H1 (cell line): ENCODE results near the gene TMEM161A. TPM values are rescaled to one million over a fixed set of nuclear protein-coding genes. Genes with fewer than 3 reads are reported as not detected.
A peak's percentile ranks its signal among the peaks of the same experiment; 100 is the strongest.
"Not testable (repeated sequence)": the region's sequence is repeated elsewhere in the genome, so short reads cannot be mapped to it uniquely, and the experiment has no call there.

Source experiments
- CTCF ChIA-PET: fragments of 300-600 bp; sonication (Branson Sonifier 250); formaldehyde crosslinking; loops from one replicate; lab custom pipeline; 2021; ENCODE audit not compliant: partially characterized antibody; lab: Charles Lee
- POLR2A ChIA-PET: fragments of 300-600 bp; sonication (Branson Sonifier 250); formaldehyde crosslinking; loops from one replicate; lab custom pipeline; 2021; ENCODE audit warnings: inconsistent platforms; ENCODE audit not compliant: partially characterized antibody; lab: Charles Lee
- DNase-seq, 2 experiments: peaks; one replicate each; pipeline versions ENCODE4 v3.0.0 to v3.0.0-alpha.2; 2010 to 2022; ENCODE audit warnings: low spot score in 2 of 2, low read depth in 1 of 2, mixed read lengths in 1 of 2
- FAIRE-seq: peaks from 2 replicates; lab custom pipeline; 2011; peaks lifted over from hg19 to GRCh38; lab: Jason Lieb, UNC
- H2AFZ ChIP-seq: 2 replicates; pipeline ENCODE4 v1.8.1; 2012; ENCODE audit warnings: low read length, inconsistent platforms
- H2AK5ac ChIP-seq: 2 replicates; pipeline ENCODE4 v1.6.1; 2013; ENCODE audit warnings: low read depth, low read length
- H2BK120ac ChIP-seq: replicated peaks from 2 replicates; pipeline ENCODE3; 2013; ENCODE audit warnings: low read depth, low read length, inconsistent platforms
- H2BK12ac ChIP-seq: 2 replicates; pipeline ENCODE4 v1.6.1; 2013; ENCODE audit warnings: low read depth, low read length
- H2BK15ac ChIP-seq: 2 replicates; pipeline ENCODE4 v1.6.1; 2013; ENCODE audit warnings: low read length
- H2BK20ac ChIP-seq: 2 replicates; pipeline ENCODE4 v1.6.1; 2013; ENCODE audit warnings: low read length
- H2BK5ac ChIP-seq: 2 replicates; pipeline ENCODE4 v1.6.1; 2013; ENCODE audit warnings: low read depth, low read length
- H3K14ac ChIP-seq: 2 replicates; pipeline ENCODE4 v1.6.1; 2013; ENCODE audit warnings: inconsistent platforms; ENCODE audit not compliant: insufficient read length
- H3K18ac ChIP-seq: 2 replicates; pipeline ENCODE4 v1.6.1; 2013; ENCODE audit warnings: low read length; ENCODE audit errors: extremely low read depth
- H3K23ac ChIP-seq: 2 replicates; pipeline ENCODE4 v1.6.1; 2013; ENCODE audit warnings: inconsistent platforms; ENCODE audit not compliant: insufficient read length
- H3K23me2 ChIP-seq: 2 replicates; pipeline ENCODE4 v1.6.1; 2013; ENCODE audit warnings: low read depth, low read length
- H3K27ac ChIP-seq: 2 replicates; pipeline ENCODE4 v1.6.1; 2011; ENCODE audit warnings: low read depth, low read length, inconsistent platforms
- H3K27me3 ChIP-seq, 4 experiments: replicated peaks in 1 of 4; 1 replicate in 1 of 4; 2 replicates in 3 of 4; pipeline versions ENCODE4 v1.6.1 to v1.8.1; 2011 to 2013; ENCODE audit warnings: low read length in 3 of 4, mild to moderate bottlenecking in 3 of 4, inconsistent platforms in 2 of 4, mixed read lengths in 2 of 4, moderate library complexity in 1 of 4; ENCODE audit not compliant: control insufficient read depth in 3 of 4, insufficient read depth in 3 of 4; ENCODE audit errors: extremely low read depth in 1 of 4
- H3K36me3 ChIP-seq, 4 experiments: 2 replicates each; pipeline versions ENCODE4 v1.6.1 to v1.8.1; 2011 to 2013; ENCODE audit warnings: mild to moderate bottlenecking in 4 of 4, low read length in 3 of 4, moderate library complexity in 2 of 4, control low read depth in 1 of 4, inconsistent platforms in 1 of 4; ENCODE audit not compliant: insufficient read depth in 4 of 4, control insufficient read depth in 2 of 4
- H3K4ac ChIP-seq: replicated peaks from 2 replicates; pipeline ENCODE3; 2013; ENCODE audit warnings: low read length, low read depth, mixed read lengths, inconsistent platforms; ENCODE audit not compliant: insufficient read length
- H3K4me1 ChIP-seq, 4 experiments: replicated peaks in 1 of 4; 1 replicate in 1 of 4; 2 replicates in 3 of 4; pipeline versions ENCODE4 v1.6.1 to v1.8.1; 2011 to 2013; ENCODE audit warnings: low read length in 3 of 4, inconsistent platforms in 2 of 4, mixed read lengths in 1 of 4; ENCODE audit not compliant: insufficient read depth in 4 of 4, control insufficient read depth in 3 of 4
- H3K4me2 ChIP-seq, 2 experiments: 2 replicates each; pipeline versions ENCODE4 v1.6.1 to v1.8.1; 2011 to 2013; ENCODE audit warnings: low read depth in 2 of 2, low read length in 2 of 2, control low read depth in 1 of 2, inconsistent platforms in 1 of 2, mild to moderate bottlenecking in 1 of 2; ENCODE audit not compliant: insufficient read depth in 1 of 2
- H3K4me3 ChIP-seq, 4 experiments: fragments of 200-600, 300-600 bp in 1 of 4; sonication (generic), shearing (Covaris generic), sonication (Bioruptor Twin) in 1 of 4; 2 replicates each; pipeline versions ENCODE4 v1.5.1 to v1.8.1; 2011 to 2016; ENCODE audit warnings: low read length in 4 of 4, low read depth in 3 of 4, control low read depth in 2 of 4, inconsistent platforms in 2 of 4, mild to moderate bottlenecking in 2 of 4, mixed read lengths in 1 of 4, moderate library complexity in 1 of 4; ENCODE audit not compliant: insufficient read depth in 2 of 4; ENCODE audit errors: extremely low read depth in 1 of 4
- H3K56ac ChIP-seq: replicated peaks from 2 replicates; pipeline ENCODE3; 2013; ENCODE audit warnings: low read depth, mild to moderate bottlenecking, mixed read lengths, low read length, inconsistent platforms; ENCODE audit not compliant: insufficient read length
- H3K79me1 ChIP-seq: 2 replicates; pipeline ENCODE4 v1.6.1; 2013; ENCODE audit warnings: low read depth, low read length, control low read depth
- H3K79me2 ChIP-seq, 2 experiments: 2 replicates each; pipeline versions ENCODE4 v1.6.1 to v1.8.1; 2012 to 2013; ENCODE audit warnings: low read length in 2 of 2, mild to moderate bottlenecking in 2 of 2, inconsistent platforms in 1 of 2; ENCODE audit not compliant: insufficient read depth in 2 of 2, control insufficient read depth in 1 of 2
- H3K9ac ChIP-seq, 4 experiments: replicated peaks in 1 of 4; 1 replicate in 1 of 4; 2 replicates in 3 of 4; pipeline versions ENCODE4 v1.6.1 to v1.8.1; 2011 to 2013; ENCODE audit warnings: low read depth in 3 of 4, low read length in 3 of 4, control low read depth in 2 of 4, mild to moderate bottlenecking in 2 of 4, moderate library complexity in 2 of 4, inconsistent platforms in 1 of 4; ENCODE audit errors: extremely low read depth in 1 of 4
- H3K9me3 ChIP-seq, 2 experiments: 2 replicates each; pipeline versions ENCODE4 v1.6.1 to v1.8.1; 2012 to 2013; ENCODE audit warnings: mild to moderate bottlenecking in 2 of 2, moderate library complexity in 2 of 2, control low read depth in 1 of 2, inconsistent platforms in 1 of 2, low read depth in 1 of 2, low read length in 1 of 2, mixed read lengths in 1 of 2; ENCODE audit not compliant: insufficient read depth in 2 of 2
- H4K20me1 ChIP-seq, 2 experiments: replicated peaks in 1 of 2; 2 replicates each; pipeline versions ENCODE3 to v1.8.1; 2011 to 2013; ENCODE audit warnings: inconsistent platforms in 2 of 2, low read length in 2 of 2, mild to moderate bottlenecking in 1 of 2; ENCODE audit not compliant: insufficient read depth in 2 of 2, control insufficient read depth in 1 of 2
- H4K5ac ChIP-seq: 2 replicates; pipeline ENCODE4 v1.6.1; 2013; ENCODE audit warnings: low read length, low read depth, mixed read lengths, inconsistent platforms; ENCODE audit not compliant: insufficient read length
- H4K8ac ChIP-seq: 2 replicates; pipeline ENCODE4 v1.8.0; 2013; ENCODE audit warnings: mild to moderate bottlenecking, moderate library complexity, low read length, inconsistent platforms; ENCODE audit not compliant: insufficient read depth; ENCODE audit errors: extremely low read depth
- H4K91ac ChIP-seq: replicated peaks from 2 replicates; pipeline ENCODE3; 2013; ENCODE audit warnings: low read length, mixed read lengths, inconsistent platforms; ENCODE audit not compliant: insufficient read length
- WGBS, 2 experiments: shearing (Covaris generic) in 1 of 2; methylation state at CpG; one replicate each; pipeline versions ENCODE4 v1.1.6 to v1.1.7; 2013 to 2015; ENCODE audit warnings: low lambda C conversion rate in 2 of 2, mixed read lengths in 2 of 2, inconsistent platforms in 1 of 2, low coverage in 1 of 2, missing lambda C conversion rate in 1 of 2; ENCODE audit not compliant: insufficient replicate concordance in 2 of 2, insufficient coverage in 1 of 2, insufficient read length in 1 of 2; ENCODE audit errors: extremely low coverage in 1 of 2, missing lambda C conversion rate in 1 of 2; 5-methylcytosine and 5-hydroxymethylcytosine counted together
- polyA plus RNA-seq, 7 experiments: library from polyadenylated mRNA; depleted of rRNA in 3 of 7; stranded (reverse) in 5 of 7; unstranded in 2 of 7; fragments of >200 nt in 5 of 7; fragments of 200-250 nt in 2 of 7; gene quantifications; 1 replicate in 5 of 7; 2 replicates in 1 of 7; 4 replicates in 1 of 7; pipeline versions ENCODE4 v1.2.1 to v1.2.3, GENCODE V29; 2011 to 2013; ENCODE audit warnings: missing spikeins in 2 of 7, mixed read lengths in 2 of 7
- total RNA-seq: library from RNA; stranded (reverse); fragmentation: NEBNext Ultra II Directional; extraction: Animal tissue kit (Norgen Biotek cat#: 25700); gene quantifications from 2 replicates; pipeline ENCODE4 v1.2.1, GENCODE V29; 2021

Gene TMEM161A
- total and polyA plus RNA-seq, 2 of the 8 experiments (the other 6 are each of a cell fraction or from before 2014, with no cell fraction given) = 47.8 to 103 TPM

GRCh38 chr19:19106938-19107337 is 31.3 kb downstream of the TMEM161A start:
- not testable (repeated sequence) for H3K18ac ChIP-seq, H3K9ac ChIP-seq, H2BK20ac ChIP-seq, H3K9me3 ChIP-seq, FAIRE-seq, H3K4me3 ChIP-seq, H4K20me1 ChIP-seq, H3K14ac ChIP-seq, H3K56ac ChIP-seq, H3K4me2 ChIP-seq, H2BK120ac ChIP-seq, H4K8ac ChIP-seq, H4K5ac ChIP-seq, H3K23me2 ChIP-seq, DNase-seq, H3K79me1 ChIP-seq, H2BK5ac ChIP-seq, H2BK15ac ChIP-seq, H2AK5ac ChIP-seq, H4K91ac ChIP-seq, H3K36me3 ChIP-seq, H3K23ac ChIP-seq, H3K4ac ChIP-seq, H3K27me3 ChIP-seq, H3K27ac ChIP-seq, H2AFZ ChIP-seq, H3K79me2 ChIP-seq
- ChIA-PET CTCF (interaction anchor here (0.6 to 3.4 kb wide), 4 partner anchors 9 to 123 kb away, joined by 3 to 16 read pairs (median 6); no protein-coding TSS in a partner anchor), POLR2A (interaction anchor here (2.4 to 5.7 kb wide), 3 partner anchors 9 to 44 kb away, joined by 8 to 31 read pairs (median 21); partner anchors contain the start of gene SLC25A42)
- Histone ChIP-seq H3K4me1 (peaks cover 0 to 14% (median 9%) of the 10 kb centered on the region in 4 experiments; a peak in 6 of 7 replicates), H2BK12ac (peak overlapping the region; percentile 19; the same call in 1 of the 2 replicates)
- 95% methylated on average over 6 of the region's 7 CpGs; no CpG with 5 or more reads in 1 of the 2 experiments for WGBS, 2 experiments
